Ishikawa (cell line): Measurements from ENCODE around the gene SEC63.

Experiments used
- EGR1 ChIP-seq: IDR thresholded peaks from 2 replicates; pipeline ENCODE4 v1.6.1; 2012
- EP300 ChIP-seq: IDR thresholded peaks from 2 replicates; pipeline ENCODE4 v1.6.1; 2012; ENCODE audit warnings: borderline replicate concordance
- MAX ChIP-seq: IDR thresholded peaks from 2 replicates; pipeline ENCODE4 v1.6.1; 2012
- RAD21 ChIP-seq: IDR thresholded peaks from 2 replicates; pipeline ENCODE4 v1.6.1; 2012; ENCODE audit warnings: low read depth
- REST ChIP-seq: IDR thresholded peaks from 2 replicates; pipeline ENCODE4 v1.6.1; 2012; ENCODE audit warnings: low read depth, mild to moderate bottlenecking
- TAF1 ChIP-seq: IDR thresholded peaks from 2 replicates; pipeline ENCODE4 v1.6.1; 2012; ENCODE audit warnings: low read depth, mild to moderate bottlenecking
- YY1 ChIP-seq: IDR thresholded peaks from 2 replicates; pipeline ENCODE4 v1.6.1; 2012; ENCODE audit warnings: low read depth
- ZBTB7A ChIP-seq: IDR thresholded peaks from 2 replicates; pipeline ENCODE4 v1.6.1; 2012; ENCODE audit warnings: low read depth

GRCh38 chr6:107820338-107821261 lies 137.4 kb downstream of the SEC63 start:
- no peak for TF ChIP-seq TAF1
- no peak for TF ChIP-seq REST
- no peak for TF ChIP-seq YY1
- no peak for TF ChIP-seq EP300
- no peak for TF ChIP-seq RAD21
- no peak for TF ChIP-seq MAX
- no peak for TF ChIP-seq EGR1
- TF ChIP-seq ZBTB7A, result no peak
